Stimulated activated CD4-positive, alpha-beta T cell treated with anti-CD3 and anti-CD28 coated beads, Interleukin-15, amount 100 ng/mL, for 24 hours (primary cell): ENCODE data around the gene CLPX.
"Not testable (repeated sequence)": the region's sequence is repeated elsewhere in the genome, so short reads cannot be mapped to it uniquely, and the experiment has no call there.

Experiments used
- DNase-seq: peaks from one replicate; pipeline ENCODE4 v3.0.0-alpha.2; 2020

Gene CLPX

GRCh38 chr15:65165875-65166274 lies 19.3 kb downstream of the CLPX start:
- no peak for DNase-seq

- DNase-seq: no peak
Observed at GRCh38 chr15:65164139-65164538, 21.0 kb downstream of the CLPX start.

GRCh38 chr15:65163041-65163440 lies 22.1 kb downstream of the CLPX start:
- DNase-seq: no peak

- DNase-seq: no peak
Observed at GRCh38 chr15:65156692-65157091, 28.4 kb downstream of the CLPX start.

- DNase-seq: no peak
Observed at GRCh38 chr15:65154720-65155119, 30.4 kb downstream of the CLPX start.

GRCh38 chr15:65147902-65148301 lies 37.2 kb downstream of the CLPX start:
- no peak for DNase-seq

GRCh38 chr15:65146438-65146837 lies 38.7 kb downstream of the CLPX start:
- DNase-seq: no peak

GRCh38 chr15:65138631-65139030 lies 46.5 kb downstream of the CLPX start:
- not testable (repeated sequence) for DNase-seq

GRCh38 chr15:65137893-65138292 lies 47.2 kb downstream of the CLPX start:
- not testable (repeated sequence) for DNase-seq

GRCh38 chr15:65137089-65137488 lies 48.1 kb downstream of the CLPX start:
- DNase-seq: not testable (repeated sequence)

- no peak for DNase-seq
Observed at GRCh38 chr15:65134538-65134937, 50.6 kb downstream of the CLPX start.

- DNase-seq: peak; percentile 89
Observed at GRCh38 chr15:65133548-65134200, 51.5 kb downstream of the CLPX start, which contains the start of gene PDCD7. TSS of gene PDCD7 (minus strand) at chr15:65133808. CDS start at chr15:65133781, 27 bp downstream.

GRCh38 chr15:65132878-65133547 lies 52.1 kb downstream of the CLPX start:
- peak; percentile 41 for DNase-seq

- peak; percentile 5 for DNase-seq
Observed at GRCh38 chr15:65130941-65131340, 54.2 kb downstream of the CLPX start.

GRCh38 chr15:65115542-65115941 lies 69.6 kb downstream of the CLPX start:
- no peak for DNase-seq

- DNase-seq: no peak
Observed at GRCh38 chr15:65115086-65115485, 70.1 kb downstream of the CLPX start, which contains the start of gene UBAP1L. TSS of gene UBAP1L (minus strand) at chr15:65115200. CDS start at chr15:65106215, 8,985 bp downstream.

- DNase-seq: no peak
Observed at GRCh38 chr15:65110676-65111292, 74.4 kb downstream of the CLPX start.

- DNase-seq: no peak
Observed at GRCh38 chr15:65106011-65106590, 79.0 kb downstream of the CLPX start.

GRCh38 chr15:65105038-65105437 lies 80.1 kb downstream of the CLPX start:
- DNase-seq: no peak

- DNase-seq: no peak
Observed at GRCh38 chr15:65102912-65103311, 82.2 kb downstream of the CLPX start.

- no peak for DNase-seq
Observed at GRCh38 chr15:65101891-65102708, 83.0 kb downstream of the CLPX start.

GRCh38 chr15:65101411-65101890 lies 83.7 kb downstream of the CLPX start:
- peak; percentile 73 for DNase-seq

- DNase-seq: no peak
Observed at GRCh38 chr15:65100442-65100841, 84.7 kb downstream of the CLPX start.
